Measurements from ENCODE around the gene TVP23C.
"Not testable (repeated sequence)": the region's sequence is repeated elsewhere in the genome, so short reads cannot be mapped to it uniquely, and the experiment has no call there.

DNA sequence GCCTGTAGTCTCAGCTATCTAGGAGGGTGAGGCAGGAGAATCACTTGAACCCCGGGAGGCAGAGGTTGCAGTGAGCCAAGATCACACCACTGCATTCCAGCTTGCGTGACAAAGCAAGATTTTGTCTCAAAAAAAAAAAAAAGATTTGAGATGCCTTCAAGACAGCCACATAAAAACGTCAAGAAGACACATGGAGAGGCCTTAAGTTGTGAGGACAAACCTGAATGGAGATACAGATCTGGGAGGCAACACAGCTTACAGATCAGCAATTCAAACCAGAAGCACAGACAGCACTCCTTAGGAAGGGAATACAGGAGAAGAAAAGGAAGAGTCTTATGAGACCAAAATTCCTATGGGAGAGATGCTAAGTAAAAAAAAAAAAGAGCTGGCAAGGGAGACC, 13.7 kb downstream of the TVP23C start:
- not testable (repeated sequence) for TF ChIP-seq POLR2A (IDR thresholded peaks at IDR 0.05; ENCODE audit: low read length); GATA1 (IDR thresholded peaks at IDR 0.05; ENCODE audit: low read depth, low read length)

Data from erythroblast (primary cell).